GOT3 (cell line): ENCODE results near the gene RASL12.

Experiments
- DNase-seq: peaks from one replicate; lab custom pipeline; 2025; ENCODE audit warnings: mixed read lengths; lab: John Stamatoyannopoulos, UW

Gene RASL12

DNA sequence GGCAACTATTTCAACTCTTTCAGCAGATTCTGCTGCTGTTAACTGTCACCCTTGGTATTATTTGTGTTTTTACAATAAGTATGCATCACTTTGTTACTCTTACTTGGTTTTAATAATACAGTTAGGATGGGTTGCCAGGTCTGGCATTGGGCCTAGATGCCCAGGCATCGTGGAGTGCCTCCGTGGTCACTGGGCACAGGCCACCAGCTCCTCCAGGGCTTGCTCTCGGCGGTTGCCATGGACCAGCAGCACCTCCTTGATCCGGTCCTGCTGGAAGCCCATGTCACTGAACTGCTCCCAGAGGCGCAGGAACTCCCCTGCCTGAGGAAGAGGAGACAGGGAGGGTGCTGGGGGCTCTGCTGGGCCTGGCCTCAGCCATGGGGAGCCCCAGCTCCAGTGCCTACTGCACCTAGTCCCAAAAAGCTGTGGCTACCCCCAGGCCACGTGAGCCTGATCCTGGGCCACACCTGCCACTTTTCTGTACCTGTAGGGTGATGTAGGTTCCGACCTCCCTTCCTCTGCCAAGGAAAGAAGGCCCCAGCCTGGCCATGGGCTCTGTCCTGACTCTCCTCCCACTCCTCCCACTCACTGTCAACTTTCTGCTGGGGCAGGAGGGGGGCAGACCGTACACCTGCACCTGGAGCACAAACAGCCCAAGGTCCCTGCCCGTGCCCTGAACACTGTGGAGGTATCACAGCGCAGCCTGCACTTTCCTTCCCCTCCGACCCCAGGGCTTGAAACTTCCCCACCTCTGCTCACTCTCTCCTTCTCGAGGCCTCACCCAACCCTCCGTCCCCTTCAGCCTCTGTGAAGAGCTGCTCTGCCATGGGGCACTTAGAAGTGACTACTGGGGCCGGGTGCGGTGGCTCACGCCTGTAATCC, 25.4 kb upstream of the RASL12 start:
- DNase-seq, result no peak

DNA sequence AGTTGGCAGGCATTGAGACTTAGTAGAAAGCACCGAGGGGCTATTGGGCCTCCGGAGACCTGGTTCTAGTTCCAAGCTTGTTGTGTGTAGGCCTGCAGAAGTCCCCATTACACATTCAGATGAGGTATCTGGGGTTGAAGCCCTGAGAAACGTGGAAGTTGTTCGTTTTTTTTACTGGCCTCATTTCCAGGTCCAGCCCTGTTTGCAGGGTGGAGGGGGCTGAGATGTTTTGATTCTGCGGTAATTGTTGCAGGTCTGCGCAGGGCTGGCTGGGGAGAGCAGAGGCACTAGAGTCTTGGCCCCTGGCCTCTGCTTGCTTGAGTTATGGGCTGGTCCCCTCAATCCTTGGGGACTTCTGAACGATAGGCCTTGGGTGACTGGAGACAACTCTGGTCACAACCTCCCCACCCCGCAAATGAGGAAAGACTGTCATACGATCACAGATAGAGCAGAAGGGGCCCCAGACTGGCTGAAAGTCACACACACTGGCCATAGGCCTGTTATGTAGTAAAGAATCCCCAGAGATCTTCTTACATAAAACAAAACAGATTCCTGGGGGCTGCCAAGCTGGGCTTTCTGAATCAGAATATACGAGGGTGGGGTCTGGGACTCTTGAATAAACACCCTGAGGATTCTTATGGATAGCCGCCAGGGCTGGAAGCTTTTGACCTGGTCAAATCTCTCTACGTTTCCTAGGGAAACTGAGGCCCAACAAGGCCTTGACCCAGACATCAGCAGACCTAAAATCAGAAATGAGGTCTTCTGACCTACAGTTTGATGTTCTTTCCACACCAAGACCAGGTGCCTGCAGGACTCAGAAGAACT, 24.4 kb upstream of the RASL12 start:
- DNase-seq, result no peak

DNA sequence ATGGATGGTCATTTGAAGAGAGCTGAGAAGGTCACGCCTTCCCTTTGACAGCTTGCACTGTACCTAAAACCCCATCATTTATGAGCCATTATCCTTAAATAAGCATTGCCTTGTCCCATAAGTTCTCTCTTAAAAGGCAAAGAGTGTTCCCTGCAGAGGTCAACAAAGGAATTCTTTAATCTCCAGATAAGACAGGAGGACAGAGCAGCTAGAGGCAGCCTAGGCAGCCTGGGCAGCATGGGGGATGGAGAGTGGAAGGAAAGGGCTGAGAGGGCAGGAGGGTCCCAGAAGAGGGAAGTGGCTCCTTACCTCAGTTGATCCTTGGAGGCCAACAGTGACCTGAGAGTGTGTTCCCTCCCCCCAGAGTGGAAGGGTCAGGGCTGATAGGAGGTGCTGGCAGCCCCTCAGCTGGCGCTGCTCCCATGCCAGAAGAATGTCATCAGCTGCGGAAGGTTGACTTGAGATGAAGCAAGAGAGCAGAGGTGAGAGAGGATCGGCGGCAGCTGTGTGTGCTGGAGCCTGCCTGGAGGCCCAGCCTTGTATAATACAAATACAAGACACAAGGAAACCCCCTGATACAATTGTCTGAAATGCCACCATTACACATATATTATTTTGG, 21.5 kb upstream of the RASL12 start:
- DNase-seq, result no peak

DNA sequence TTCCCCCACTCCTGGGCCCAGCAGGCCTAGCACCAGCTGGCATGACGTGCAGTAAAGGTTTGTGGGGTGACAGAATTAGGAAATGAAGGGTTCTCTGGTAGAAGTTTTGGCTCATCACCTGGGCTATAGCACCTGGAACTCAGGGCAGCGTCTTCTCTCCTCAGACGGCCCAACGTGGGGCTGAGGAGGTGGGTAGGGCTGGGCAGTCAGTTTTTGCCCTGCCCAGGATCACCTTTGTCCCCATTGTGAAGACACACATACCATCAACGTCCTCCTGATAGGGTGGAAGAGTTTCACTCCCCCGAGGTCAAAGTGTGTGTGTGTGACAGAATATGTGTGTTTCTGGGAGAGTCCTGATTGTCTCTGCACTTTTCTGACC, 20.8 kb upstream of the RASL12 start:
- DNase-seq, result no peak

DNA sequence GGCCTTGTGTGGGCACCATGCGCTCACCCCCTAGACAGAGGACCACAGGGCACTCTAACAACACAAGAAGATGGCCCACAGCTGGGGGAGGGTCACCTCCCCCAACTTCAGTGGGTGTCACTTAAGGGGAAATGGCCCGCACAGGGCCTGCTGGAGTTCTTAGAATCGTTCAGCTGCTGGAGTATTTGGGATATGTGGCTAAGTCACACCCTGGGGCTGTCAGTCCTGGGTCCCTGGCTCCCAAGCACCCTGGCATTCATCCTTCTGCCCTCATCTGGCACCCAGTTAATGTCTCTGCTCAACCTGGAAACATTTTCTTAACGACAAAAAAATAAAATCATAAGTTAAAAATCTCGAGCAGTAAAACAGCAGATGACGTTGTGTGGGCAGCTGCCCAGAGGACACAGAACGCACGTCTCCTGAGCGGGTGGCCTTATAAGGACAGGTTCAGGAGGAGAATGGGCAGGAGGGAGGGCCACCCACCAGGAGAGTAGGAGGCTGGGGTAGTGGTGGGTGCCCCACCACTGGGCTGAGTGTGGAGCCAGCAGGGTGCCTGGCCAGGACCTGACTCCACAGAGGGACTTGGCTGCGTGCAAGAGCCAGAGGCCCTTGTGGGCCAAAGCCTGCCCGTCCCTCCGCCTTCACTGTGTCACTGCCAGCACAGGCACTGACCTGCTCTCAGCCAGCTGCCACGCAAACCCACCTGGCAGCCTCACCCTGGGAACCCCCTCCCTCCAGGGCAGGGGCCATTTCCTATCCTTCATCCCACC, 20.3 kb upstream of the RASL12 start:
- no peak for DNase-seq

GRCh38 chr15:65087411-65087810, 19.6 kb upstream of the RASL12 start:
- DNase-seq, result no peak

DNA sequence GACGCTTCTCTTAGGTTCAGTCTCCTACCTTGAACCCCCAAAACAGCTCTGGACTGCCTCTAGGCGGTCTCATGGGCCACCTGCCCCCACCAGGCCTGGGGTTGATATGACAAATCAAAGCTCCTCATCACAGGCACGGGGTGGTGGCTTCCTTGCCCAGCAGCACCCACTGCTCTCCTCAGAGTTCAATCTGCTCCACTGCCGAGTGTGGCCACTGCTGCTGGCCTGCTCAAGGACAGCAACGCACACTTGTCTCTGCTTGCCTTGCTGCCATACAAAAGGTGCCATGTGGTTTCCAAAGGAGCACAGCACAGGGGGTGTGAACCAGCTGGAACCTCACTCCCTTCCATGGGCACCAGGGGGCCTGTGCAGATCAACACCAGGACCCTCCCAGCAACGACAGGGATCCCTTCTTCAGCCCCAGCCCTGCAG, 18.9 kb upstream of the RASL12 start:
- DNase-seq, result no peak

GRCh38 chr15:65085990-65086679, 18.3 kb upstream of the RASL12 start:
- DNase-seq, result no peak

- DNase-seq, result no peak
Observed at GRCh38 chr15:65085207-65085753, 17.5 kb upstream of the RASL12 start.

DNA sequence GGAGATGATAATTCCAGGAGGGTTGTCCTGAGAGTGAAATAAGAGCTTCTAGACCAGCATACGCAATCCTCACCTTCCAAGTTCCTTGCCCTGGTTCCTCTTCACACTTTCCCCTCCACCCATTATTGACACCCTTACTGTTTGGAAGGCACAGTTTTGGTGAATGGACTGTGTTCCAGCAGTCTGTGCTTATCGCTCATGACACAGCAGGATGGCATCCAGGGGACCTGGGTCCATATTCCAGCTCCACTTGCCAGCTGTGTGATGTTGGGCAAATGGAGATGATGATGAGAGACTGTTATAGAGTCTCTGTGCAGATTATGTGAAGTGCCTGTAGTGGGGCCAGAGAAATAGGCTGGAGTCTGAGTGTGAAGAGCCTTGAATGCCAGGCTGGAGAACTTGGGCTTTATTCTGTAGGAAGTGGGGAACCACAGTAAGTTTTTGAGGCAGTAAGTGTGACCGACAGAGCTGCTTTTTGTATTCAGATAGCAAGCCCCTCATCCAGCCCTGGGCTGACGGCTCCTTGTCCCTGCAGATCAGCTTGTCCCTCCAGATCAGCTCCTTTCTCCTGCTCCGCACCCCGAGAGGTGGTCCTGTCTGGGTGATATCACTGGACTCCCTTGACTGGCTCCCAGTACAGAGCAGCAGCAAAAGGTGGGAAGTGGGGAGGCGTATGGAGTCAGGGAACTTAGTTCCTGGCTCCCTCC, 16.9 kb upstream of the RASL12 start:
- no peak for DNase-seq

DNA sequence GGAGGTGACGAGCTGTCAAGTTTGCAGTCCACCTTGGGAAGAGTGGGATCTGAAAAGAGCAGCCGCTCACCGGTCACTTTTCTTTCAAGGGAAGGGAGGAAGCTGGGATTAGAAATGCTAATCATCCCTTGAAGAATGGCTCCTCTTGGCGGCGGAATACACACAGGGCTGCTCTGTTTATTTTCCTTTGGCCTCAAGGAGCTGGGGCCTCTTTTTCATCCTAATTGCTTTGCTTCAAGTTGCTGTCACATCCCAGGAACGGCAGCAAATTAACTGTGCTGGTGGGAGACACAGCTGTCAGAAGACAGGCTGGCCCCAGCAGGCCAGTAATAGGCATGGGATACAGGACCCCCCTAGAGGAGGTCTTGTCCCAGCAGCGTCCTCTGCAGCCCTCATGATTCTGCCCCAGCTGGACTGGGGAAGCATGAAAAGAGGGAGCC, 15.5 kb upstream of the RASL12 start:
- no peak for DNase-seq

- no peak for DNase-seq
Observed at GRCh38 chr15:65082303-65082953, 14.6 kb upstream of the RASL12 start.

GRCh38 chr15:65081758-65082157, 14.0 kb upstream of the RASL12 start:
- no peak for DNase-seq

- no peak for DNase-seq
Observed at GRCh38 chr15:65081270-65081669, 13.5 kb upstream of the RASL12 start.

- no peak for DNase-seq
Observed at GRCh38 chr15:65079580-65079979, 11.8 kb upstream of the RASL12 start.

- DNase-seq, result peak; percentile 56
Observed at GRCh38 chr15:65077981-65078352, 10.2 kb upstream of the RASL12 start.

DNA sequence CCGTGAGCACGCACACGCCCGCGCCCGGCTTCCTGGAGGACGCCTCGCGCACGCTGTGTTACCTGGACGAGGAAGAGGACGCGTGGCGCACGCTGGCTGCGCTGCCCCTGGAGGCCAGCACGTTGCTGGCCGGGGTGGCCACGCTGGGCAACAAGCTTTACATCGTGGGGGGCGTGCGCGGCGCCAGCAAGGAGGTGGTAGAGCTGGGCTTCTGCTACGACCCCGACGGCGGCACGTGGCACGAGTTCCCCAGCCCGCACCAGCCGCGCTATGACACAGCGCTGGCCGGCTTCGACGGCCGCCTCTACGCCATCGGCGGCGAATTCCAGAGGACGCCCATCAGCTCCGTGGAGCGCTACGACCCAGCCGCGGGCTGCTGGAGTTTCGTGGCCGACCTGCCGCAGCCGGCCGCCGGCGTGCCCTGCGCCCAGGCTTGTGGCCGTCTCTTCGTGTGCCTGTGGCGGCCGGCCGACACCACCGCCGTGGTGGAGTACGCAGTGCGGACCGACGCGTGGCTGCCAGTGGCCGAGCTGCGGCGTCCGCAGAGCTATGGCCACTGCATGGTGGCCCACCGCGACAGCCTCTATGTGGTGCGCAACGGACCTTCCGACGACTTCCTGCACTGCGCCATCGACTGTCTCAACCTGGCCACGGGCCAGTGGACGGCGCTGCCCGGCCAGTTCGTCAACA, 9.6 kb upstream of the RASL12 start:
- DNase-seq, result no peak

DNA sequence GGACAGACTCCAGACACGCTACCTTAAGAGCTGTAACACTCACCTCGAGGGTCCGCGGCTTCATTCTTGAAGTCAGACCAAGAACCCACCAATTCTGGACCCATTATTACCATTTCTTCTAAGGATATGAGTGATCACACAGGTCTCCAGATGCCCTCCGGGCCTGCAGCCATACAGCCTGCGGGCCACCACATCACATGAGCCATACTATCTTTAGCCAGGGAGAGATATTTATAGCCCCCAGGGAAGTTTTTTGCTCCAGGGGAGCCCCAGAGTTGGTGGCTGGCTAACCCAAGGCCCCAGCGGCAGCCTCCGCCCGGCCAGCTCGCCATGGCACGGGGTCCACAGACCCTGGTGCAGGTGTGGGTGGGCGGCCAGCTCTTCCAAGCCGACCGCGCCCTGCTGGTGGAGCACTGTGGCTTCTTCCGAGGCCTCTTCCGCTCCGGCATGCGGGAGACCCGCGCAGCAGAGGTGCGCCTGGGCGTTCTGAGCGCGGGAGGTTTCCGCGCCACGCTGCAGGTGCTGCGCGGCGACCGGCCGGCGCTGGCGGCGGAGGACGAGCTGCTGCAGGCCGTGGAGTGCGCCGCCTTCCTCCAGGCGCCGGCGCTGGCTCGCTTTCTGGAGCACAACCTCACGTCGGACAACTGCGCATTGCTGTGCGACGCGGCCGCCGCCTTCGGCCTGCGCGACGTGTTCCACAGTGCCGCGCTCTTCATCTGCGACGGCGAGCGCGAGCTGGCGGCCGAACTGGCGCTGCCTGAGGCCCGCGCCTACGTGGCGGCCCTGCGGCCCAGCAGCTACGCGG, 8.9 kb upstream of the RASL12 start, which contains the start of gene KBTBD13:
Gene KBTBD13, plus strand, starts transcription at position 261 of the 805 bp plus-strand sequence. Its CDS starts 70 bp downstream, at position 331.
- no peak for DNase-seq
